Activated naive CD8-positive, alpha-beta T cell treated with anti-CD3 and anti-CD28 coated beads for 36 hours (primary cell): ENCODE measurements around the gene MRTFA. TPM values are rescaled to one million over a fixed set of nuclear protein-coding genes. Genes with fewer than 3 reads are reported as not detected.
"Not testable (repeated sequence)": the region's sequence is repeated elsewhere in the genome, so short reads cannot be mapped to it uniquely, and the experiment has no call there.

Source experiments
- DNase-seq: peaks from one replicate; pipeline ENCODE4 v3.0.0; 2021
- H3K27ac Mint-ChIP-seq: one replicate; pipeline ENCODE4 v1.8.0; 2022; ENCODE audit warnings: mild to moderate bottlenecking, moderate library complexity, mixed read lengths
- H3K27me3 Mint-ChIP-seq: one replicate; pipeline ENCODE4 v1.8.0; 2022; ENCODE audit warnings: mild to moderate bottlenecking, mixed read lengths
- H3K36me3 Mint-ChIP-seq: one replicate; pipeline ENCODE4 v1.8.0; 2021; ENCODE audit warnings: mild to moderate bottlenecking, mixed read lengths
- H3K4me1 Mint-ChIP-seq: one replicate; pipeline ENCODE4 v1.8.0; 2021; ENCODE audit warnings: mixed read lengths
- H3K4me3 Mint-ChIP-seq: one replicate; pipeline ENCODE4 v1.8.0; 2022; ENCODE audit warnings: mild to moderate bottlenecking, moderate library complexity, mixed read lengths
- H3K9me3 Mint-ChIP-seq: one replicate; pipeline ENCODE4 v1.8.0; 2022; ENCODE audit warnings: mixed read lengths
- total RNA-seq, 2 experiments: library from RNA; stranded (reverse); gene quantifications; one replicate each; pipeline ENCODE4 v1.2.3, GENCODE V29; 2021

Gene MRTFA
- total RNA-seq, 2 experiments from 2014 or later: 35.3 to 37.6 TPM

DNA sequence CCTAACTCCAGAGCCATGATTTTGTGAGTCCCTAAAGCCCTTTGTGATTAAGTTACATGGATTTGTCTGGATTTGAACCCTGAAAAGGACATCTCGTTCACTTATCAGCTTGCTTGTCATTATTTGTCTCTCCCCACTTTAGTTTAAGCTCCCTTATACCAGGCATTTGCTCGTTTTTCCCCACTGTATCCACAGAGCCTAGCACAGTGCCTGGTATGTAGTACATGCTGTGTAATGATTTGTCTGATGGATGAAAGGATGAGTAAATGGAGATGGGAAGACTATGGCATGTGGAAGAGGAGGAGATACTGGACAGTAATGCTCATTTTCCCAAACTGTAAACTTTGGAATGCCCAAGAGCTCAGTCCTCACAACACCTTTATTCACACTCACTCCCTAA, 33.5 kb upstream of the MRTFA start:
- H3K27ac Mint-ChIP-seq: peak overlapping the region; percentile 46
- H3K27me3 Mint-ChIP-seq: no peaks in the 10 kb centered on the region
- H3K4me1 Mint-ChIP-seq: peaks cover 19% of the 10 kb centered on the region
- H3K4me3 Mint-ChIP-seq: no peak overlapping the region
- DNase-seq: no peak
- H3K9me3 Mint-ChIP-seq: peaks cover 5% of the 10 kb centered on the region
- no peaks in the 10 kb centered on the region for H3K36me3 Mint-ChIP-seq

GRCh38 chr22:40668611-40669411, 32.3 kb upstream of the MRTFA start:
- Mint-ChIP-seq H3K4me1 (peaks cover 19% of the 10 kb centered on the region), H3K27ac (peak overlapping the region; percentile 76), H3K9me3 (peaks cover 5% of the 10 kb centered on the region), H3K4me3 (peak overlapping the region; percentile 29), H3K36me3 (no peaks in the 10 kb centered on the region), H3K27me3 (no peaks in the 10 kb centered on the region)
- DNase-seq: no peak

- Mint-ChIP-seq H3K4me1 (peaks cover 19% of the 10 kb centered on the region), H3K27ac (no peak overlapping the region), H3K4me3 (no peak overlapping the region), H3K27me3 (no peaks in the 10 kb centered on the region), H3K9me3 (peaks cover 5% of the 10 kb centered on the region), H3K36me3 (no peaks in the 10 kb centered on the region)
- no peak for DNase-seq
Measured at GRCh38 chr22:40666151-40666848, 29.8 kb upstream of the MRTFA start.

GRCh38 chr22:40665312-40665711, 28.8 kb upstream of the MRTFA start:
- no peak for DNase-seq
- Mint-ChIP-seq H3K36me3 (no peaks in the 10 kb centered on the region), H3K27ac (no peak overlapping the region), H3K4me1 (peaks cover 19% of the 10 kb centered on the region), H3K4me3 (no peak overlapping the region), H3K9me3 (peaks cover 5% of the 10 kb centered on the region), H3K27me3 (no peaks in the 10 kb centered on the region)

DNA sequence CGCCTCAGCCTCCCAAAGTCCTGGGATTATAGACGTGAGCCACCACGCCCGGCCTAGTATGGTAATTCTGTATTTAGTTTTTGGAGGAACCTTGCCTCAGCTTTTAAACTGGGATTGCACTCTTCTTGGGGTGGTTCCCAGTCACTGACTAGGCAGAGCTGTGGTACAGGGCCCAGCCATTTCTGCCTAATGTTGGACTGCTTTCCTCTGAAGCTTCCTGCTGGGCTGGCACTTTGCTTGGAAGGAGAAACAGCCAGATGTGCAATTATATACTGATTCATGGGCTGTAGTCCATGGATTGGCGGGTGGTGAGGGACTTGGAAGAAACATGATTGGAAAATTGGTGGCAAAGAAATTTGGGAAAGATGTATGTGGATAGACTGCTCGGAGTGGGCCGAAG, 25.2 kb upstream of the MRTFA start:
- no peaks in the 10 kb centered on the region for H3K9me3 Mint-ChIP-seq
- H3K4me1 Mint-ChIP-seq: no peaks in the 10 kb centered on the region
- H3K4me3 Mint-ChIP-seq: no peak overlapping the region
- no peak overlapping the region for H3K27ac Mint-ChIP-seq
- no peaks in the 10 kb centered on the region for H3K27me3 Mint-ChIP-seq
- no peaks in the 10 kb centered on the region for H3K36me3 Mint-ChIP-seq
- no peak for DNase-seq

DNA sequence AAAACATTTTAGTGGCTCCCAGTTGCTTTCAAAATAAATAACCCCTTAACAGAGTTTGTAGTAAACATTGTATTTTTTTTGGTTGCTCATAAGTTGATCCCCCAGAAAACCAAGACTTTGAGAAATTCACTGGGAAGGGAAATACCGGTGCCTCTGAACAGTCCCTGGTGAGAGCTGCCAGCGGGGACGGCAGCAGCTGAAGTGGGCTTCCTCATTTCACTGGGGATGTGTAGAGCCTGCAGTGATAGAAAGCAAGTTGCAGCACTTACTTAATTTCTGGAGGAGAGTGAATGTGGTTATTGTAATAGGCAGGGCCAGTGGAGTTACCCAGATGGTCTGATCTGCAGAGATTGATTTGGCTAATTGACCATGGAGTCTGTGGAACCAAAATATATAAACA, 24.2 kb upstream of the MRTFA start:
- DNase-seq: no peak
- H3K27ac Mint-ChIP-seq: no peak overlapping the region
- no peak overlapping the region for H3K4me3 Mint-ChIP-seq
- no peaks in the 10 kb centered on the region for H3K9me3 Mint-ChIP-seq
- no peaks in the 10 kb centered on the region for H3K4me1 Mint-ChIP-seq
- H3K27me3 Mint-ChIP-seq: no peaks in the 10 kb centered on the region
- no peaks in the 10 kb centered on the region for H3K36me3 Mint-ChIP-seq

GRCh38 chr22:40659166-40659565, 22.6 kb upstream of the MRTFA start:
- H3K27me3 Mint-ChIP-seq: no peaks in the 10 kb centered on the region
- no peaks in the 10 kb centered on the region for H3K4me1 Mint-ChIP-seq
- H3K36me3 Mint-ChIP-seq: no peaks in the 10 kb centered on the region
- no peak overlapping the region for H3K4me3 Mint-ChIP-seq
- no peaks in the 10 kb centered on the region for H3K9me3 Mint-ChIP-seq
- DNase-seq: no peak
- no peak overlapping the region for H3K27ac Mint-ChIP-seq

- H3K27me3 Mint-ChIP-seq, H3K4me3 Mint-ChIP-seq, H3K36me3 Mint-ChIP-seq: not testable (repeated sequence)
Measured at GRCh38 chr22:40656651-40657050, 20.1 kb upstream of the MRTFA start.

DNA sequence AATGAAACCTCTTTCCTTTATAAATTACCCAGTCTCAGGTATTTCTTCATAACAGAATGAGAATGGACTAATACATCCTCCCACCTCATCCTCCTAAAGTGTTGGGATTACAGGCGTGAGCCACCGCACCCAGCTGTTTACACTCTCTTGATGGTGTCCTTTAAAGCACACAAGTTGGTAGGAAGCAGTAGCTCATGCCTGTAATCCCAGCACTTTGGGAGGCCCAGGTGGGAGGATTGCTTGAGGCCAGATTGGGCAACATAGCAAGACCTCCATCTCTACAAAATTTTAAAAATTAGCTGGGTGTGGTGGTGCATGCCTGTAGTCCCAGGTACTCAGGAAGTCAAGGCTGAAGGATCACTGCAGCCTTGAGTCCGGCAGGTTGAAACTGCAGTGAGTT, 19.4 kb upstream of the MRTFA start:
- H3K27me3 Mint-ChIP-seq, DNase-seq, H3K36me3 Mint-ChIP-seq, H3K27ac Mint-ChIP-seq, H3K4me3 Mint-ChIP-seq, H3K4me1 Mint-ChIP-seq, H3K9me3 Mint-ChIP-seq: not testable (repeated sequence)

More at GRCh38 chr22:40656651-40657050, 20.1 kb upstream of the MRTFA start:
- H3K4me1 Mint-ChIP-seq, DNase-seq, H3K27ac Mint-ChIP-seq, H3K9me3 Mint-ChIP-seq: not testable (repeated sequence)

DNA sequence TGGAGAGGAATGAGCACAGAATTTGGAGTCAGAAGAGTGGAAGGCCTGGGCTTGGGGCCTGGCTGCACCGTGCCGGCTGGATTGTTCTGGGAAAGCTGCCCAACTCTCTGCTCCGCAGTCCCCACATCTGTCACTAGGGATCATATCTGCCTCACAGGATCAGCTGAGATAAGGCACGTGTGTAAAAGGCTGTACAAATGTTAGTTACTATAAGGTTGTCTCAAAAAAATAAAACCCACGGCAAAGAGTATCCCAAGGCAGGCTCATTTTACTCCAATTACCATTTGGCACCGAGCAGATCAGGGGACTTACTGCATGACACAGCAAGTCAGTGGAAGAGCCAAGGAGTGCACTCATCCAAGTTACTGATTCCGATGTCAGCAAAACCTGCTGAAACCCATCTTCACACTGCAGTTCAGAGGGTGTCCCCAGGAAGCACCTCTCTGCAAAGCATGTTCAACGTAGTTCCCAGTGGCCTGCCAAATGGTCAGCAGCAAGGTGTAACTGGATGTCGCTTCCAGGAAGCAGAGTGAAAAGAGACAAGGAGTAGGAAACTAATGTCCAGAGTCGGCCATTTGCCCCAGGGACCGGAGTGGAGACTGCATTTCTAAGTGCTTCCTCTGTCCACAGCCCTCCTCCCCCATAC, 18.1 kb upstream of the MRTFA start:
- Mint-ChIP-seq H3K4me3 (no peak overlapping the region), H3K27me3 (no peaks in the 10 kb centered on the region), H3K36me3 (no peaks in the 10 kb centered on the region), H3K27ac (no peak overlapping the region), H3K9me3 (no peaks in the 10 kb centered on the region), H3K4me1 (peaks cover 4% of the 10 kb centered on the region)
- no peak for DNase-seq

DNA sequence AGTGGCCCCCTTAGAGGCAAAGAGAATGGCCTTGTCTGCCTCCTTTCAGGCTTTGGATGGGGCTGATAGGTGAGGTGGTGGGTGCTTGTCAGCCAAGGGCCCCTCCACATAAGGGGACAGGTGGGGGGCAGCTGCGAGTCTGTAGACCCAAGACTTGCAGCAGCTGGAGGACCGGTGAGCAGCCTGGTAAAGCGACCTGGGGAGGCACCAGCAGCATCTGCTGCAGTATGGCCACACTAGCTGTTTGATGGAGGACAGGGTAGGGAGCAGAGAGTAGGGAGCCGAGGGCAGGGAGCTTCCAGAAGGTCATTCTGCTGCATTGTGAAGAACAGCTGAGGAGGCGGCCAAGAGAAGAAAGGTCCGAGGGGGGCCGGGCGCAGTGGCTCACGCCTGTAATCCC, 16.8 kb upstream of the MRTFA start:
- no peaks in the 10 kb centered on the region for H3K36me3 Mint-ChIP-seq
- H3K27ac Mint-ChIP-seq: peak overlapping the region; percentile 25
- H3K4me3 Mint-ChIP-seq: no peak overlapping the region
- no peak for DNase-seq
- peaks cover 4% of the 10 kb centered on the region for H3K4me1 Mint-ChIP-seq
- H3K27me3 Mint-ChIP-seq: no peaks in the 10 kb centered on the region
- H3K9me3 Mint-ChIP-seq: no peaks in the 10 kb centered on the region

GRCh38 chr22:40651563-40652501, 15.3 kb upstream of the MRTFA start:
- Mint-ChIP-seq H3K27ac (peak overlapping the region; percentile 79), H3K27me3 (no peaks in the 10 kb centered on the region), H3K4me1 (peaks cover 4% of the 10 kb centered on the region), H3K4me3 (peak overlapping the region; percentile 57), H3K36me3 (no peaks in the 10 kb centered on the region), H3K9me3 (no peaks in the 10 kb centered on the region)
- peak; percentile 86 for DNase-seq

- Mint-ChIP-seq H3K27me3 (no peaks in the 10 kb centered on the region), H3K9me3 (no peaks in the 10 kb centered on the region), H3K36me3 (no peaks in the 10 kb centered on the region), H3K27ac (no peak overlapping the region), H3K4me3 (no peak overlapping the region), H3K4me1 (peaks cover 8% of the 10 kb centered on the region)
- DNase-seq: no peak
Measured at GRCh38 chr22:40651057-40651456, 14.5 kb upstream of the MRTFA start.

- H3K4me3 Mint-ChIP-seq: no peak overlapping the region
- no peaks in the 10 kb centered on the region for H3K36me3 Mint-ChIP-seq
- H3K27me3 Mint-ChIP-seq: no peaks in the 10 kb centered on the region
- no peak for DNase-seq
- peaks cover 10% of the 10 kb centered on the region for H3K4me1 Mint-ChIP-seq
- no peaks in the 10 kb centered on the region for H3K9me3 Mint-ChIP-seq
- H3K27ac Mint-ChIP-seq: no peak overlapping the region
Measured at GRCh38 chr22:40648386-40648785, 11.9 kb upstream of the MRTFA start.
